NCI-H446 (cell line): ENCODE results near the gene ZNF575.

Experiments used
- DNase-seq, 2 experiments: peaks; one replicate each; lab custom pipeline; 2025; lab: John Stamatoyannopoulos, UW

ZNF575 gene

DNA sequence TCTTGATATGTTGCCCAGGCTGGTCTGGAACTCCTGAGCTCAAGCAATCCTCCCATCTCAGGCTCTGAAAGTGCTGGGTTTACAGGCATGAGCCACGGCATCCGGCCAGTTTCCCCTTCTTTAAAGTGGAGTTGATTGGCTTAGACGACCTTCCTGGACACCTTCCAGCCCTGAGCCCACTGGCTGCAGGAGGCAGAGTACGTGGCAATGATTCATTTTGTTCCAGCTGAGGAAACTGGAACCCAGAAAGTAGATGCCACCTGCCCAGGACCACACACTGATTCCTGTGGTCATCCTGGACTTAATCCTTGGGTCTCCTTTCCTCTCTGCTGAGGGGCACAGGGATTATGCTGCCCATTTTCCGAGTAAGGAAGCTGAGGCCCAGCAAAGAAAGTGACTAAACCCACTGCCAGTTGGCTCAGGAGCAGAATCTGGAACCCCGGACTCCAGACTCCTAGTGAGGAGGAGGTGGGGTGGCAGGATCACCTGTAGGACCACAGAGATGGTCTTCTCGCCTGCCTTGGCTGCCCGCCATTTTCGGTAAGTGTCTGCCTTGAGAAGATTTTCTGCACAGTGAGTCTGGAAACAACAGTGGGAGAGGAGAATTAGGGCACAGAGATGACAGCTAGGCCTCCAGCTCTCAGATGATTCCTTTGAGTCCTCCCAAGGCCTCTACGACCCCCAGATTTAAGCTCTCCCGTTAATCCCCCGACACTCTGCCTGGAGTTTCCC lies 41.6 kb downstream of the ZNF575 start:
- no peak for DNase-seq

DNA sequence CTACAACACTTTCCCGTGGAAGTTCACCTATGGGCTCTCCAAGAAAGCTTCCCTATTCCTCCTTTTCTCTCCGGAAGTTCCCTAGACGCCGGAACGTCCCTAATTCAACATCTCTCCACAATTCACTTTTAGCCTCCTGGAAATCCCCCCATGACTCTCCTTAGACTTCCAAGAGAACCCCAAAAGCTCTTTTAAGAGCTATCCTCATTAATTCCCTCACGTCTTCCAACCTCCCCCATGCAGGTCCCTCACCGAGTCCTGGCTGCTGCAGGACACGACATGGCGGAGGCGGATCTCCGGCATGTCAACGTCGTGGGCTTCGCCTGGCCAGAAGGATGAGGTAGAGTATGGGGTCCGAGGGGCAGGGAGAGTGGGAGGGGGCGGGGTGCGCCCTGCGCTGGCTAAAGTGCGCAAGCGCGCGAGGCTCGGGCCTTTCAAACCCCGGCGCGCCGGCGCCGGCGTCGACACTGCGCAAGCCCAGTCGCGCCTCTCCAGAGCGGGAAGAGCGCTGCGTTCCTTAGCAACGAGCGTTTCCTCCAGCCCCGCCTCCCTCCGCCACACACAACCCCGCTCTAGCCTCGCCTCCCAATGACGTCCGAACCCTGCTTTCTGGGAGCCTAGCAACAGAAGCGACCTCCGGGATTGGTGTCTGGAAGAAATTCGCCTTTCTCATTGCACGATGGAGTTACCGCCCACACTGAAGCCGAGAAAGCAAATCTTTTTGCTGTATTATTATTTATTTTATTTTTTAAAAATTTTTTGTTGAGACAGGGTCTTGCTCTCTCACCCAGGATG lies 42.4 kb downstream of the ZNF575 start, which contains the start of the genes PINLYP and XRCC1:
Gene PINLYP, plus strand, starts transcription at position 646 of the 795 bp plus-strand sequence. CDS start 1,391 bp downstream, outside the sequence.
Gene XRCC1, minus strand, starts transcription at position 372 of the 795 bp plus-strand sequence. Its CDS starts 69 bp downstream, at position 303.
- peak; percentile 97 to 99 for DNase-seq

DNA sequence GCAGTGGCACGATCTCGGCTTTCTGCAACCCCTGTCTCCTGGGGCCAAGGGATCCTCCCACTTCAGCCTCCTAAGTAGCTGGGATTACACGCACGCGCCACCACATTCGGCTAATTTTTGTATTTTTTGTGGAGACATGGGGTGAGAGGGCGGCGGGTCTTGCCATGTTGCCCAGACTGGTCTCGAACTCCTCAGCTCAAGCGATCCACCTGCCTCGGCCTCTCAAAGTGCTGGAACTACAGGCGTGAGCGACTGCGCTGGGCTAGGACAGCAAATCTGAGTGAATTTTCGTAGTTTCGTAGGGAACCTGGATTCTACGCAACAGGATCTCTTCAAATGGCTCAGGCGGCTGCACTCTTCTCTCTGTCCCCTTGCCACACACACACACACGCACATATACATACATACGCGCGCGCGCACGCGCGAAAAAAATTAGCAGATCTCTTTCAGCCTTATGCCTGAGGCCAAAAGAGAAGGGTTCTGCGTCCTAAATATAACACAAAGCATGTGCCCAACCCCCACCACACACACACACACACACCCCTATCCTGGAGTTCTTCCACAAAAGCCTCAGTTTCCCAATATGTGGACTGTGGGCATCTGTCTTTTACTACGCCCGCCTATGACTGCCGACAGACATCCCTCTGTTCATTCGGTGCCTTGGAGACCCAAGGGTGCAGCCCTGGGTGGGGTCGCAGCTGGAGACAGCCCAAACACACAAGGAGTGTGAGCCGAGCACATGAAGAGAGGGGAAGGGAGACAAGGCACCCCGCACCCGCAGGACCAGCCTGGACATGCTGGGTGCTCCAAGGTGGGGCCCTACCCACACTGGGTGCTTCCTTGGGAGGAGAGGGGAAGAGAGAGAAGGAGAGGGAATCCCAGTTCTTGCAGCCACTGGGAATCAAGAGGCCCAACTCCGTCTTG lies 43.2 kb downstream of the ZNF575 start:
- no peak for DNase-seq

DNA sequence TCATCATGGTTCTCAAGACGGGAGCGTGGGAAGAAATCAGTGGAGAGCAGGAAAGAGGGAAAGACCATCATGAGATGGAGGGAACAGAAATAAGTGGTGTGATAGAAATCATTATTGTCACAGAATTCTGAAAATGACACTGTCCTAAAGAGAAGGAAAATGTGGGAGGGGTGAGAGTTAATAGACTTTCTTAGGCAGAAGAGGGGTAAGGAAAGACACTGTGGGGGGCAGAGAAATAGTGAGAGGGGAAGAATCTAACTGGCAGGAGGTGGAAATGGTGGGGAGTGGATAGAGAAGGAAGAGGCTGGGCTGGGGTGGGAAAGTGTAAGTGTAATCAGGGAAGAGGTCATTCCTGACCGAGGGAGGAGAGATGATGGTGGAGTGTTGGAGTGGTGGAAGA lies 45.8 kb downstream of the ZNF575 start:
- no peak for DNase-seq

DNA sequence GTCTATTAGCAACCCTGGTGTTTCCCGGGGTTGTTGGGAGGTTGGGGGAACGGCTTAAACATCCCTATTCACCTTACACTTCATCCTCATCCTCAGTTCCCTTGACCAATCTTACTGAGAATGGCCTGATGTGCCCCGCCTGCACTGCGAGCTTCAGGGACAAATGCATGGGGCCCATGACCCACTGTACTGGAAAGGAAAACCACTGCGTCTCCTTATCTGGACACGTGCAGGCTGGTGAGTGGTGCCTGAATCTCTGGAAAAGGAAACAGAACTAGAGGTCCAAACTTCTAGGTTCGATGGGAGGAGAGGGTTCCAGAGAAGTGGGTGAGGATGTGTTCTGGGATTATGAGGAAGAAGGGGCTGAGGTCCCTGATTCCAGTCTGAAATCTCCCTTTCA lies 48.5 kb downstream of the ZNF575 start:
- no peak for DNase-seq

DNA sequence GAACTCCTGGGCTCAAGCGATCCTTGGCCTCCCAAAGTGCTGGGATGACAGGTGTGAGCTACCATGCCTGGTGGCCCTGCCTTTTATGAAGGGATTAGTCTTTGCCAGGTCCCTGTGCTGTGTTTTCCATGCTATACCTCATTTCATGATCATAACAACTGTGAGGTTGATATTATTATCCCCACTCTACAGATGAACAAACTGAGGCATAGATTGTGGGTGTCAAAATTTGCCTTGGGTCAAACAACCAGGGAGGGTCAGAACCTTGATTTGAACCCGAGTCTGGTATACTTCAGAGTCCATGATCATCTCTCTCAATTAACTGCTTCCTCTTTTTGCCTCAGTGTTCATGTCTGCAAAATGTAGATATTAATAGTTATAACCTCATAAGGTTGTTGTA lies 49.5 kb downstream of the ZNF575 start:
- no peak for DNase-seq

DNA sequence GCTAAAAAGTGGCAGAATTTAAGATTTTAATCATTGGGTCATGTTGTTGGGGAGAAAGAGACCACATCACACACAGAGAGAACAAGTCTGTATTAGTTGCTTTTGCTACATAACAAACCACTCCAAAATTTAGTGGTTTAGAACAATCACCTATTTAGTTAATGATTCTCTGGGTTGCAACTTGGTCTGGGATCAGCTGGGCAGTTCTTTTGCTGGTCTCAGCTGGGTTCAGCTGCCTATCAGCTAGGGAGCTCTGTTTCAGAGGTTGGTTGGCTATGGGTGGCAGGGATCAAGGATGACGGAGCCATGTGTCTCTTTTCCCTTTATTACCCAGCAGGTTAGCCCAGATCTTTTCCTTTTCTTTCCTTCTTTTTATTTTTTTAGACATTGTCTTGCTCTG lies 51.5 kb downstream of the ZNF575 start:
- DNase-seq, result no peak
